GM21723 (cell line): ENCODE data around the gene PHF14.
A peak's percentile ranks its signal among the peaks of the same experiment; 100 is the strongest.

ENCODE experiments used
- ATAC-seq: cut with Tn5 transposase; IDR thresholded peaks from one replicate; pipeline ENCODE4 v1.9.1; 2021; ENCODE audit warnings: mild to moderate bottlenecking, moderate library complexity; ENCODE audit not compliant: unreplicated experiment

The PHF14 gene

DNA sequence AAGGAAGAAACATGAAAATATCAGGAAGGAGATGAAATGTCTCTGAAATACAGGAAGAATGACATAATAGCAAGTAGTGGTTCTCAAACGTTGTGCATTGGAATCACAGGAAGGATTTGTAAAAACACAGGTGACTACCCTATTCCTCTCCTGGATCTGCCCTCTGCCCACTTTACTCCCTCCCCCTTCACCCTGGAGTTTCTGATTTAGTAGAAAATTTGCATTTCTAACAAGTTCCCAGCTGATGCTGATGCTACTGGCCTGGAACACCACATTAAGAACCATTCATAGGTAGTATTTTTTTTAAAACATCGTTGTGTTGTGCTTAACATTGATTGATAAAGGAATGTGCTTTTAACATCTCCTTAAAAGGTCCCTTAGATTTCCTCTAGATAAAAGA is 130.9 kb downstream of the PHF14 start:
- ATAC-seq = no peak

DNA sequence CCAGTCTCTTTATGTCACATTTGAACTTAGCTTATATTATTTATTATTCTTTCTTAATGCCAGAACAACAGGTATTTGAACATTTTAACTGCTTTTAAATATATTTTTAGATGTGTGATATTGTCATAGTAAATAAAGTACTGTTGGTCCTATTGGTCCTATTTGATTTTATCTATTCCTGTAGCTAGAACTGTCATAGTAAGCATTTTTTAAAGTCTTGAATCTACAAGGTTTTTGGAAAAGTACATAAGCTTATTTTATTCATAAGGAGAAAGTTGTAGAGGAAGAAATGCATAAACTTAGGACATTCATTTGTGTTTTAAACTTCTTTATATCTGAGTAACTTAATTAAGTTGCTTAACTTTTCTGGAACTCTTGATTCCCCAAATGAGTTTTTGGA is 136.0 kb downstream of the PHF14 start:
- ATAC-seq = no peak

GRCh38 chr7:11120068-11120664 is 146.5 kb downstream of the PHF14 start:
- peak; percentile 85 for ATAC-seq

DNA sequence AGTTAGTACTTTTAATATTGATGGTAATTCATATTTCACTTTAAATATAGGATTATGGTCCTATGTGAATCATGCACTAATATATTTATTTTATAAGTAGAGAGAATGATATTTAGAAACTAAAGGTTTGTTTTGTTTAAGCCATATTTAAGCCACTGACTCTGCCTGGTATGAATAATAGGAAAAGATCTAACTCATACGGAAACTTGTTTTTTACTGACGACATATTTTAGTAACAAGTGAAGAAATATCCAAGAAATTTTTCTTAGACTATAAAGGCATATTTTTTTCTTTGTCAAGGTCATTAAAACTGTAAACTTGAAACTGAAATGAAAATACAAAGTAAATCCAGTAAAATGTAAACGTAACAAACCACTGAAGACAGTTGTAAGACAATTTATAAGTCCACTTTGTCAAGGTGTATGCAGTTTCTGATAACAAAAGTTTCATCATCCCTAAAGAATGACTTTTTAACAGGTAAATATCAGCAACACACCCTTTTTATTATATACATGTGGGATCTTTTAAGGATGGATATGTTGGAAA is 147.1 kb downstream of the PHF14 start:
- peak; percentile 32 for ATAC-seq

DNA sequence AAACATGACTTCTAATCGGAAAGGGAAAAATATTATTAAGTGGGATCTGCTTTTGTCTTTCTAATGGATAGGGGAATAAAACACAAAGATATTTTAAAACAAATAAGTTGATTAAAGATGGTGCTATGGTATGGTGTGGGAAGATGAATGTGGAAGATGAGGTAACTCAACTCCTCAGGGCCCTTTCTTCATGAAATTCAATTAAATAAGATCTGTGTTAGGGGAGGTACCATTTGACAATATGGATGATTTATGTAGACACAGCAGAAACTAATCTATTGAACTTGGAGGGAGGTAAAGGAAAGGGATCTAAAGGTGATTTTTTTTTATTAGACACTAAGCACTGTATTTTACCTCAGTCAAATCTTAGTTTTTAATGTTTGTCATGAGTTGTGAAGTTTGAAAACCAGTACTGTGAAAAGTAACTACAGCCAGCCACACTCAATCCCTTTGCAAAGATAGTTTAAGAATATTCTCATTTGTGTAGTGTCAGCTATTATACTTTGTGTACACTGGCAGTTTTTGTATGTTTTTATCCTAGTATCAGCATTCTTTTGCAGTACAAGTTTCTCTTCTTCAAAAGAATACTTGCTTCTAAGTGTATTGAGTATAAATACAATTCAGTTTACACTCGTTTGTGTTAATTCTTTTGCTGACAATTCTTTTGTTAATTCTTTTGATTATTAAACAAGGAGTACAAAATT is 151.3 kb downstream of the PHF14 start:
- no peak for ATAC-seq

GRCh38 chr7:11127114-11127785 is 153.6 kb downstream of the PHF14 start:
- no peak for ATAC-seq

- ATAC-seq = no peak
These were observed 154.3 kb downstream of the PHF14 start for GRCh38 chr7:11127988-11128387.

GRCh38 chr7:11128498-11128897 is 154.8 kb downstream of the PHF14 start:
- no peak for ATAC-seq

- ATAC-seq = no peak
These were observed 156.3 kb downstream of the PHF14 start for GRCh38 chr7:11130012-11130411.

GRCh38 chr7:11130601-11131000 is 156.9 kb downstream of the PHF14 start:
- no peak for ATAC-seq

DNA sequence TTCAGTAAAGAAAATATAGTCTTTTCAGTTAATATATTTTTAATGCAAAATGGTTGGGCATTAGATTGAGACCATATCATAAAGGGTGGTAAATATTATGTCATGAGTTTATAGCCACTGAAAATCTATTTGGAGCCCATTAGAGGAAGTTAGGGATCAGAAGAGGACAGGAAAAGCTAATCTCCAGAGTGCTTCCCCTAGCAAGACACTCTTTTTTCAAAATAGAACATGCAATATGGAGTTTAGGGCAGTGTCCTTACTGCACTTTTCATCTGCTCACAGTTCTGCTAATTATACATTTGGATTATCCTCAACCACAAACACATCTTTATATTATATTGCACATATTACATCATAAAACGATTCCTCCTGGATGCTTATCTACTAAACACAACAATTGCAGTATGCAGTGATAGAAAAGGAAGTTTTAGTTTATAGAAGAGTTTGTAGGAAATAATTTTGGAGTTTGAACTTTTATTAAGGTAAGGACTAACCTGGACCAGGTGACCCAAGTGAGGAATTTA is 159.8 kb downstream of the PHF14 start:
- ATAC-seq = no peak

DNA sequence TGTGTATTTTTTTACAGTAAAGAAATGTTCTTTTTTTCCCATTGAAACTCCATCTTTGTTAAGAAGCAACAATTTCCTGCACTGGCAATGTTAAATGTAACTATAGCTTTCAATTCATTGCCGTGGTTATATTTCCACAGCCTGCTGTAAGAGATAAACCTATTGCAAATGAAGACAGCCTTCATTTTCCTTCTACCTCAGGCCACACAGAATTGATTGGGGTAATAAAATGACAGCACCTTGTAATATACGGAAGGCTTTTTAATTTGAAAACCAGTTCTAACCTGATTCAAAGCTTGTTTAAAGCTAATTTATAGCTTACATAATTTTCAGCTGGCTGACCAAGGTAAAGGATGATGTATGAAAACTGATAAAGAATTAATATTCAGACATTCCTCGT is 161.9 kb downstream of the PHF14 start:
- ATAC-seq = no peak

- no peak for ATAC-seq
These were observed 167.9 kb downstream of the PHF14 start for GRCh38 chr7:11141541-11141940.

GRCh38 chr7:11153694-11154093 is 180.0 kb downstream of the PHF14 start:
- no peak for ATAC-seq

DNA sequence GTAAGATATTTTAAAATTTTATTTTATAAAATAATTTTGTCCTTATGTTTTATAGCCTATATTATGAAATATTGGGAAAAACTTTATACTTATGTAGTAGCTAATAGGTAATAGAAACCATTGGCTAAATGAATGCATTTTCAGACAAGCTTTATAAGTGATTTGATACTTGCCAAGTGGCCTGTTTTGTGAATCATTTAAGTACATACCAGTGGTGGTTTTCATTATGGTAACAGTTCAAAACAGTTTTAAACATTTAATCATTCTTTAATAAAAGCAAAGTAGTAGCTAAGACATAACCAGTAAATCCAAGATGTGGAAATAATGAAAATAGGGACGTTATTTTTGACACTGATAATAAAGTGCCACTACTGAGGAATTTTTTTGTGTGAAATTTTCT is 182.2 kb downstream of the PHF14 start:
- ATAC-seq = no peak

DNA sequence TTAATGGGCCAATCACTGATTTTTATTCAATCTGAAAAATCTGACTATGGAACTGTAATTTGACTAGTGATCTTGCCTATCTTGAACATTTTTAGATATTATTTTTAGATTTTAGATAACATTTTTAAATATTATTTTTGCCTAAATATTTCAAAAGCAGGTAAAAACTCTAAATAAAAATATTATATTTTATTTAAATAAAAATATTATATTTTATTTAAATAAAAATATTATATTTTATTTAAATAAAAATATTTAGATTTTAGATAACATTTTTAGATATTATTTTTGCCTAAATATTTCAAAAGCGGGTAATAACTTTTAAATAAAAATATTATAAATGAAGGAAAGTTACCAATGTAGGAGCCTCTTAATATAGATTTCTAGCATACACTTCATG is 187.8 kb downstream of the PHF14 start:
- no peak for ATAC-seq

GRCh38 chr7:11163220-11163619 is 189.5 kb downstream of the PHF14 start:
- ATAC-seq = no peak

DNA sequence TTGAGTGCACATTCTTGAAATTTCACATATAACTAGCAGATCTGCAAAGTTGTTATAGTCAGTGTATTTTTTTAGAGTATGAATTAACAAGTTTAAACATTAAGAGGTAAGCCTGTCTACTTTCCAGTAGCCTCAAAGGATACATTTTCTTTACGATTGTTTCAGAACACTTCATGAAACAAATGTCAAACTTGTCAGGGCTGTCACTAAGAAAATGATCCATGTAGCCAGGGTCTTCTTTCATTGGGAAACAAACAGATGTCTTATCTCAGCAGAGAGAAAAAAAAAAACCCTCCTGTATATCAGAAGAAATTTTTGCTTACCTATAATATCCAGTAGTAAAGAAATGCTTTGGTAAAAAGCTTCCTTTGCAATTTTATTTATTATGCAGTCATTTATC is 192.4 kb downstream of the PHF14 start:
- no peak for ATAC-seq

- ATAC-seq = no peak
These were observed 195.0 kb downstream of the PHF14 start for GRCh38 chr7:11168650-11169170.

- no peak for ATAC-seq
These were observed 196.5 kb downstream of the PHF14 start for GRCh38 chr7:11170175-11170574.

- no peak for ATAC-seq
These were observed 197.3 kb downstream of the PHF14 start for GRCh38 chr7:11170863-11171568.
